Body of pancreas (tissue), 4 donors: ENCODE data around the gene MRPL55. TPM values are rescaled to one million over a fixed set of nuclear protein-coding genes. Genes with fewer than 3 reads are reported as not detected.
A peak's percentile ranks its signal among the peaks of the same experiment; 100 is the strongest.

Source experiments
- ATAC-seq: fragments of 150-250 bp; one replicate; pipeline ENCODE4 v1.9.1; 2016
- DNase-seq, 4 donors: peaks; one replicate each; pipeline ENCODE4 v3.0.0-alpha.2; 2019
- H3K27ac ChIP-seq, 4 donors: fragments of 200-600 bp; sonication (generic); 1 replicate in 3 of 4; 2 replicates in 1 of 4; pipeline versions ENCODE4 v1.5.1 to v1.6.1; 2016 to 2019; ENCODE audit warnings: mild to moderate bottlenecking in 1 of 4, mixed read lengths in 1 of 4, moderate library complexity in 1 of 4
- H3K27me3 ChIP-seq, 2 donors: fragments of 200-600 bp; sonication (generic); one replicate each; pipeline ENCODE4 v1.6.0; 2016; ENCODE audit warnings: mild to moderate bottlenecking in 1 of 2
- H3K36me3 ChIP-seq, 2 donors: fragments of 200-600 bp; sonication (generic); replicated peaks in 1 of 2; 2 replicates each; pipeline ENCODE4 v1.5.1; 2016; ENCODE audit warnings: low read depth in 2 of 2; ENCODE audit not compliant: insufficient read depth in 1 of 2
- H3K4me1 ChIP-seq: fragments of 200-600 bp; sonication (generic); one replicate; pipeline ENCODE4 v1.6.0; 2016
- H3K4me3 ChIP-seq, 2 donors: fragments of 200-600 bp; sonication (generic); 1 replicate in 1 of 2; 2 replicates in 1 of 2; pipeline ENCODE4 v1.5.1; 2016 to 2019
- H3K9me3 ChIP-seq, 3 donors: fragments of 200-600 bp; sonication (generic); 1 replicate in 2 of 3; 2 replicates in 1 of 3; pipeline ENCODE4 v1.5.1; 2016
- POLR2A ChIP-seq, 3 donors: fragments of 450-650 bp; IDR thresholded peaks; one replicate each; pipeline ENCODE4 v1.6.1; 2016; ENCODE audit warnings: antibody characterized with exemption in 3 of 3, mild to moderate bottlenecking in 2 of 3
- WGBS, 2 donors: methylation state at CpG; one replicate each; pipeline ENCODE4 v1.1.5; 2017; 5-methylcytosine and 5-hydroxymethylcytosine counted together
- intact Hi-C: fragments of 100-400 bp; cut with DNase I; formaldehyde crosslinking; loops from one replicate; pipeline ENCODE4 v1.15.1; 2023
- total RNA-seq, 2 donors: library from RNA; depleted of rRNA; stranded (reverse); fragments of >200 nt; gene quantifications; one replicate each; pipeline ENCODE4 v1.1.0, GENCODE V29; 2016
- TF ChIP-seq, protein P1 (sequence below), 7 experiments: fragments of 450-650 bp in 4 of 7; fragments of 200-600 bp in 3 of 7; sonication (generic) in 3 of 7; IDR thresholded peaks; one replicate each; pipeline ENCODE4 v1.5.1; 2016 to 2019; ENCODE audit warnings: antibody characterized with exemption in 7 of 7

Gene MRPL55
- total RNA-seq, 2 donors from 2014 or later: 65.9 to 68.7 TPM

DNA sequence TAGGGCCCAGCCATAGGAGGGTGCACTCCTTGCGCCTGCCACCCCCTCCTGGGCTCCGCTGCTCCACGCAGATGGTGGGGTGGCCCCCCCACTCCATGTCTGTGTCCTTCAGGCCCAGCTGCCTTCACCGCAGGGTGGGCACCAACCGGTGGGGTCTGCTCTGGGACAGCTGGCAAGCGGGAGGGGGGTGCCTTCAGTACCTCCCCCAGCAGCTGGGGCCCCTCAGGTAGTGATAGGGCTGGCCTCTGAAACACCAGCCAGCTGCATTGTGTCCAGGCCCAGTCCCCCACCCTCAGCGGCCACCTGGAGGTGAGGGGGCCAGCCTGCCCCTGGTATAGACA is 41.0 kb upstream of the MRPL55 start:
- peak in 2 of 4 donors; percentile 5 to 14 for DNase-seq
- 63% methylated on average over 2 of the region's 7 CpGs; no CpG with 5 or more reads in 1 of the 2 donors for WGBS, 2 donors
- Histone ChIP-seq H3K9me3 (no peaks in the 10 kb centered on the region), H3K27me3 (no peaks in the 10 kb centered on the region), H3K27ac (peak overlapping the region in 3 of 4 donors; percentile 4 to 71 (median 51)), H3K4me3 (no peak overlapping the region), H3K4me1 (peaks cover 21% of the 10 kb centered on the region), H3K36me3 (peaks cover 0 to 14% of the 10 kb centered on the region in 2 donors)
- intact Hi-C loops: no loop called here
- no peak for ATAC-seq
- TF ChIP-seq POLR2A (IDR thresholded peaks at IDR 0.05): no peak
- TF ChIP-seq, protein P1, sequence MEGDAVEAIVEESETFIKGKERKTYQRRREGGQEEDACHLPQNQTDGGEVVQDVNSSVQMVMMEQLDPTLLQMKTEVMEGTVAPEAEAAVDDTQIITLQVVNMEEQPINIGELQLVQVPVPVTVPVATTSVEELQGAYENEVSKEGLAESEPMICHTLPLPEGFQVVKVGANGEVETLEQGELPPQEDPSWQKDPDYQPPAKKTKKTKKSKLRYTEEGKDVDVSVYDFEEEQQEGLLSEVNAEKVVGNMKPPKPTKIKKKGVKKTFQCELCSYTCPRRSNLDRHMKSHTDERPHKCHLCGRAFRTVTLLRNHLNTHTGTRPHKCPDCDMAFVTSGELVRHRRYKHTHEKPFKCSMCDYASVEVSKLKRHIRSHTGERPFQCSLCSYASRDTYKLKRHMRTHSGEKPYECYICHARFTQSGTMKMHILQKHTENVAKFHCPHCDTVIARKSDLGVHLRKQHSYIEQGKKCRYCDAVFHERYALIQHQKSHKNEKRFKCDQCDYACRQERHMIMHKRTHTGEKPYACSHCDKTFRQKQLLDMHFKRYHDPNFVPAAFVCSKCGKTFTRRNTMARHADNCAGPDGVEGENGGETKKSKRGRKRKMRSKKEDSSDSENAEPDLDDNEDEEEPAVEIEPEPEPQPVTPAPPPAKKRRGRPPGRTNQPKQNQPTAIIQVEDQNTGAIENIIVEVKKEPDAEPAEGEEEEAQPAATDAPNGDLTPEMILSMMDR (IDR thresholded peaks at IDR 0.05): no peak

DNA sequence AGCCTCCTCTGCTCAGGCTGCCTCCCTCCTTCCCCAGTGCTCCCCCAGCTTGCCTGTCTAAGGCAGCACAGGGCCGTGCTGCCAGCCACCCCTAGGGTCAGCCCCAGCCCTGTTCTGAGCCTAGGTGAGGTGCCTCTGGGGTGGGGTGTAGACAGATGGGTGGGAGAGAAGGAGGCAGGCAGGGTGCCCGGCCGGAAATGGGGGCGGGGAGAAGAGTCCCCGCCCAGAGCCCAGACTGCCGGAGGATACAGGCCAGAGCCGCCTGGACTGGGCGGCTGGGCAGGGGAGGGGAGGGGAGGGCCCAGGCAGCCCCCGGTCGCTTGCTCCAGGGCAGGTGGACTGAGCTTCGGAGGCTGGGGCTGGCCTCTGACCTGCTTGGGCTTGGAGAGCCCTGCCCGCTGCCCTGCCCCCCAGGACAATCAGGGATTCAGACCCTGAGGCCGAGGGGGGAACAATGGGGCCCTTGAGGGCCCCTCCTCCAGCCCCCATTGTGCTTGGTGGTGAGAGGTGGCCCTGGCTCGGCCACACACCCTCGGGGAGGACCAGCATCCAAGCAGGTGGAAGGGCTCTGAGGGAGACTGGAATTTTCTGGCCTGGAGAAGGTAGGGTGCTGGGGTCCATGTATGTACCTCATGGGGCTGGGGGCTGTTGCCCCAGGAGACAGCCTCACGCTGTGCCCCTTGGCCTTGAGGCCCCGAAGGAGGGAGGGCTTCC is 40.5 kb upstream of the MRPL55 start, which contains the start of gene GJC2:
TSS of gene GJC2 (plus strand) at position 525 of the 714 bp plus-strand sequence. CDS start 7,829 bp downstream, outside the sequence.
- ATAC-seq (no peak), DNase-seq (peak in 2 of 4 donors; percentile 9 to 12)
- WGBS, 2 donors: 72 to 89% methylated on average over 8 to 15 of the region's 17 CpGs
- no peaks in the 10 kb centered on the region for H3K9me3 ChIP-seq
- H3K27ac ChIP-seq: peak within 1 kb of the TSS; percentile 4 to 71 (median 45)
- H3K4me1 ChIP-seq: peaks cover 22% of the 10 kb centered on the region
- intact Hi-C loops: no loop called here
- H3K4me3 ChIP-seq: no peak within 1 kb of the TSS
- no peaks in the 10 kb centered on the region for H3K27me3 ChIP-seq
- H3K36me3 ChIP-seq: peaks cover 0 to 14% of the 10 kb centered on the region in 2 donors
- TF ChIP-seq POLR2A (IDR thresholded peaks at IDR 0.05): no peak
- TF ChIP-seq, protein P1 (IDR thresholded peaks at IDR 0.05): no peak

DNA sequence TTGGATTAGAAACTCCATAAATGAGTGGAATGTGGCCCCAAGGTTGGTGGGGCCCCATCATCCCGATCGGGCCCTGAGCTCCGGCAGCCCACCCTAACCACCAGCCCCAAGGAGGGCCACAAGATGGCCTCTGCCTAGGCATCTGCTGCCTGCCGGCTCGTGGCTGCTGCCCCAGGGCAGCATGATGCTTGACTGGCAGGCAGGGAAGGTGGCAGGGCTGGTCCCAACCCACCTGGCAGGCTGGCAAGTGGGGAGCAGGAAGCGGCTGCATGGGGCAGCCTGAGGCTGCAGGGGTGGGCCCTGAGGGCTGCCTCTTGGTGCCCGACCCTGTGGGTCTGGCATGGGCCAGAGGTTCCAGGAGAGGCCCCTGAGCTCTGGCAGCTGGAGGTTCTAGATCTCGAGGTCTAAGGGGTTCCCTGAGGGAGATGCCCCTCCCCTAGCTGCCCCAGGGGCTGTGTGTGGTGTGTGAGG is 39.9 kb upstream of the MRPL55 start:
- TF ChIP-seq, protein P1 (IDR thresholded peaks at IDR 0.05): no peak
- Histone ChIP-seq H3K9me3 (no peaks in the 10 kb centered on the region), H3K27me3 (no peaks in the 10 kb centered on the region), H3K4me3 (no peak overlapping the region), H3K27ac (peak overlapping the region in 2 of 4 donors; percentile 51 to 71), H3K4me1 (peaks cover 27% of the 10 kb centered on the region), H3K36me3 (peaks cover 0 to 14% of the 10 kb centered on the region in 2 donors)
- 66 to 80% methylated on average over 1 to 8 of the region's 8 CpGs for WGBS, 2 donors
- ATAC-seq: no peak
- peak in 2 of 4 donors; percentile 2 to 9 for DNase-seq
- intact Hi-C loops: no loop called here

DNA sequence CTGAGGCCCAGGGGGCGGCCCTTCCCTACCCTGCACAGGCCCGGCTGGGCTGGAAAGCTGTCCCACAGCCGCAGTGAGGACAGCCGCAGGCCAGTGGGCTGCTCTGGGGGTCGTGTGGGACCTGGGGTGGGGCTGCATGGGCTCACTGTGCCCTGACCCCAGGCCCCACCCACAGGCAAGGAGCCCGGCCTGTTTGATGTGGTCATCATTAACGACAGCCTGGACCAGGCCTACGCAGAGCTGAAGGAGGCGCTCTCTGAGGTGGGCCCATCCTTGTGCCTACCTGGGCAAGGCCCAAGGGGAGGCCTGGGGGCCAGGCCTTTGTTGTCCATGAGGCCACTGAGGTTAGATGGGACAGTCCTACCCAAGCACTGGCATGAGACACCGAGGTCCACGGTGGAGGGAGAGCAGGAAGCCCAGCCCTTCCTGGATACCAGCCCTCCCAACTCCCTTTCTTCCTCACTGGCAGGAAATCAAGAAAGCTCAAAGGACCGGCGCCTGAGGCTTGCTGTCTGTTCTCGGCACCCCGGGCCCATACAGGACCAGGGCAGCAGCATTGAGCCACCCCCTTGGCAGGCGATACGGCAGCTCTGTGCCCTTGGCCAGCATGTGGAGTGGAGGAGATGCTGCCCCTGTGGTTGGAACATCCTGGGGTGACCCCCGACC is 39.2 kb upstream of the MRPL55 start:
- 50 to 67% methylated on average over 2 to 17 of the region's 18 CpGs for WGBS, 2 donors
- TF ChIP-seq, protein P1 (IDR thresholded peaks at IDR 0.05): no peak
- no peak for TF ChIP-seq POLR2A (IDR thresholded peaks at IDR 0.05)
- ATAC-seq: no peak

More for the DNA sequence above, 39.2 kb upstream of the MRPL55 start:
- H3K27ac ChIP-seq: peak overlapping the region in 2 of 4 donors; percentile 51 to 71
- H3K4me3 ChIP-seq: no peak overlapping the region
- H3K9me3 ChIP-seq: no peaks in the 10 kb centered on the region
- intact Hi-C loops: no loop called here
- DNase-seq: peak in 2 of 4 donors; percentile 4 to 11
- H3K4me1 ChIP-seq: peaks cover 32% of the 10 kb centered on the region
- H3K27me3 ChIP-seq: no peaks in the 10 kb centered on the region
- H3K36me3 ChIP-seq: peaks cover 0 to 14% of the 10 kb centered on the region in 2 donors
